ENCODE measurements around the gene DAPK3. TPM values are rescaled to one million over a fixed set of nuclear protein-coding genes. Genes with fewer than 3 reads are reported as not detected.
"Not testable (repeated sequence)": the region's sequence is repeated elsewhere in the genome, so short reads cannot be mapped to it uniquely, and the experiment has no call there.

The DAPK3 gene
- polyA plus RNA-seq, 12 donors: 42.7 to 101 (median 66.3) TPM; not detected in 1

DNA sequence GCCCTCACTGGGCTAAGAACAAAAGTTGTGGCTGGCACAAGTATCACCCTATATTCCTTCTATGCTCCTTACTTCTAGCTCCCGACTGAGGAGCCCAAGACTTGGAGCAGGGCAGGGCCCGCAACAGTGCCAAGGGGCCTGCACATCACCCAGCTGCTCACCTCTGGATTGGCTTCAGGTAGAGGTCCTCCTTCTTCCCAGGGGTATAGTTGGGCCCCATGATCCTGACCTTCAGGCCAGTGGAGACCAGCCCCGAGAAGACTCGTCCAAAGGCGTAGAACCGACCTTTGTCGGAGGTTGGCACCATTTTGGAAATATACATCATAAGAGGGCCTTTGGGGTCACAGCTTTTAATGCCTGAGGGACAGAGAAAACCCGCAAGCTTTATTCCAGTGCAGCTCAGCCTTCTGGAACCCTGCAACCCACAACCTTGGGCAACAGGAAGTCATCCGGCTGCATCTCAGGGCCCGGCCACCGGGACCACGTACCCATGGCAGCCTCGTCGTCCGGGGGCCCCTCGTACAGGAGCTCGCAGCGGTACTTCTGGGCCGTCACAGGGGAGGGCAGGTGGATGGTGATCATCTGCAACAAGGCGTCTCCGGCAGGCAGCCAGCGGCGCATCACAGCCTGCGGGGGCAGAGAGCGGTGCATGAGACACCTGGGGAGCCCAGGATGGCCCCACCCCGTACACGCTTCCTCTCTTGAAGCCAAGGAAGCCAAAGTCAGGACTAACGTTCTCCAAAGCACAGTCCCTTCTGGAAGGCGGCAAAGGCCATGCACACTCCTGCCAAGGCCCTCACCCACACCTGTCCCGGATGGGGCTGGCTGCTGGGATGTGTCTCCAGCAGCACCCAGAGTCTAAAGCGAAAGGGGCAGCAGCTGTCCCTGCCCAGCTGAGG, 9.7 kb upstream of the DAPK3 start:
- DNase-seq: no peak

DNA sequence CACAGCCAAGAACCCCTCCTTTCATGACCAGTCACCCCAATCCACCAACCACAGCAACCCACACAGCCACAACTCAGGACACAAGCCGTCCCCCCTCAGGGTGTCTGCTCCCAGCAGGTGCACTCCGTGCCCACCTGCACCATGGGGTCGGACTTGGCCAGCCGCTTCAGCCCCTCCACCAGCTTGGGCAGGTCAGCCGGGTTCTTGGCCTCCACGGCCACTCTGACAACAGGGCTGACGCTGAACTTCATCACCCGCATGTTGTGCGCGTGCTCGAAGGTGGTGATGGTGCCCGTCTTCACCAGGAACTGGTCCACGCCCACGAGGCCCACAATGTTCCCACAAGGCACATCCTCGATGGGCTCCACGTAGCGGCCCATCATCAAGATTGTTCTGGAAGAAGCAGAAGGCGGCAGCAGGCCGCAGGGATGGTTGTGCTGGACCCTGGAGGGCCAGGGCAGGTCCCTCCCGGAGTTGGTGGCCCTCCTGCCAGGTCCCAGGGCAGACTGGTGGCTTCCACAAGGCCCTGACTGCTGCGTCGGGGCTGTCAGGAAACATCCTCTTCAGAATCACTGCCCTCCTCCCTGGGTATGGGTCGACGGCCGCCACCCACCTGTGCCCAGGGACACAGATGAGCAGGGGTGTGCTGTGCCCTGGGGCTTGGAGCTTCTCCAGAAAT, 8.9 kb upstream of the DAPK3 start:
- no peak for DNase-seq

DNA sequence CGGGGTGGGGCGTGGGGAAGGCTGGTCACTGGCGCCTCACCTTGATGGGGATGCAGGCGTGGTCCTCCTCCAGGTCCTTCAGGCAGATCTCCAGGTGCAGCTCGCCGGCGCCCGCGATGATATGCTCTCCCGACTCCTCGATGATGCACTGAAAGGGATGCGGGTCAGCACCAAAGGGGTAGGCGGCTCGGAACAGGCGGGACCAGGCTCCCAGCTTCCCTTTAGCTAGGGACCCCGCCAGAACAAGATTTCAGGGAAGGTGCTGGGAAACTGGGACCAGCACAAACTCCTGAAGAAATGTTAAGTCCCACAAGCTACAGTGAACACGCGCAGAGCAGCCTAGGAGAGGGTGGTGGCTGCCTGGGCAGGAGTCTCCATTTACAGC, 8.4 kb upstream of the DAPK3 start:
- no peak for DNase-seq

DNA sequence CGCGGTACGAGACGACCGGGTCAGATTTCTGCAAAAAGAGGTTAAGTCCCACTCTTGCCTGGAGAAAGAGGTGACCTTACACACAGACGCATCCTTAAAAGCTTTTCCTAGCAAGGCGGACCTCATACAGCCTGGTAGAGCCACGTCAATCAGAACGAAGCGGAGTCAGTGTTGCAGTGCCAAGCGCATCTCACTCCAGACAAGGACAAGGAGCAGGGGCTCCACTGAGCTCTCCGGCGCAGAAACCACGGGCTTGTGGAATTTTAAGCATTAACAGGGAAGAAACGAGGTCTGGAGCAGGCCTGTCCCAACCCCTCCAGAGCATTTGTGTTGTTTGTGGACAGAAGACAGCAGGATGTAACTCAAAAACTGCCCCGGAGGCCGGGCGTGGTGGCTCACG, 7.2 kb upstream of the DAPK3 start:
- no peak for DNase-seq

DNA sequence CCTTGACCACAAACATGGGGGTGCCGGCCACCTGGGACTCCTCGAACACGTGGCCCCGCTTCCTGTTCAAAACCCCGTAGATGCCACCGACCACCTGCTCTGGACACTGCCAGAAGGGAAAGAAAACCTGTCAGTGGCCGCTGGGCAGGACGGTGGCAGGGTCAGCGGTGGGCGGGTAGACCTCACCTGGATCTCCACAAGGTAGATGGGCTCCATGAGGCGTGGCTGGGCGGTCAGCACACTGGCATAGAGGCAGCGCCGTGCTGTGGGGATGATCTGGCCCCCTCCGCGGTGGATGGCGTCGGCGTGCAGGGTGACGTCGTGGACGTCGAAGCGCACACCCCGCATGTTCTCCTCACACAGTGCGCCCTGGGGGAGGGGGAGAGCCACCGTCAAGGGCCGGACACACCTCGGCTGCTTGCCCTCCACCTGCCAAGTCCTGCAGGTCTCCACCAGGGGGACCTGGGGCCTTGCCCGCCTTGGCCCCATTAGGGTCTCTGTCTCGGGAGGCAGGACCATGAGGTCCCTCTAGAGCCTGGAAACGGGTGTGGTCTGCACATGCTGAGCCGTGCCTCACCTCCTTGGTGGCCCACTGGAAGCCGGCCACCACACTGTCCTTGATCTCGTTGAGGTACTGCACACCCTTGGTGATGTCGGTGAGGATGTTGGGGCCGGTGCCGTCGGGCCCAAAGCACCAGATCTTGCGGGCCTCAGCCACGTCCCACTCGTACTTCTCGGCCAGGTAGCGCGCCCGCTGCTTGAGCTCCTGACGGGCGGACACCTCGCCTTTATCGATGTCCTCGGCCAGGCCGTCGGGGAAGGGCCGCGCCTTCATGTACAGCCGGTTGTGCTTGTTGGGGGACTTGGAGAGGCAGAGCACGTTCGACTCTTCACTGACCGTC, 6.6 kb upstream of the DAPK3 start:
- no peak for DNase-seq

DNA sequence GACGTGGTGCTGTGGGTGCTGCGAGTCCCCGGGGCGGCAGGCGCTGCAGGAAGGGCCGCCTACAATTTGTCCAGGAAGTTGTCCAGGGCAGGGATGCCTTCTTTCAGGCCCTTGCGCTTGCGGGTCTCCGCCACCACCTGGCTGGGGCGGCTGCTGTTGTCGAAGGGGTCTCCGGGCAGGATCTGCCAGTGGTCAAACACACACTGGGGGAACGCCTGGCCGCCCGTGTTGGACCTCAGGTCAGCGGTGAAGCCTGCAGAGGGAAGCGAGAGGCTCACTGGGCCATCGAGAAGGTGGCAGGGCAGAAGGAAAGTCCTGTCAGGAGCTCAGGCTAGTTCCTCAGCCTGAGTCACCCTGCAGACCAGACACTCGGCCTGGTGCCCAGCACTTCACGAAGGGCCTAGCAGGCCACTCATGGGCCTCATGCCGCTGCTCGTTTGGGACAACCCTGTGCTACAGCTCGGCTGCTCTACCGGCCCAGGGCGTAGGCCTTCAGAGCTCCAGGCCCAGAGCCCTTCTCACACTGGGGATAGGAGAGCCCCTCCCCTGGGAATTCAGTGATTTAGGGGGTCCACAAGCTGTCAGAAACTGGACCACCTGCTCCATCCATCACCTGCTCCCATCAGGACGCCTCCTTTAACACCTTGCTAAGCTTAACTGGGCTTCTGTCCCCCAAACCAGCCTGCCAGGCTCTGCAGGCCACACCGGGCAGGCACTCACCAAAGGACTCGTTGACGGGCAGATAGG, 5.8 kb upstream of the DAPK3 start:
- no peak for DNase-seq

DNA sequence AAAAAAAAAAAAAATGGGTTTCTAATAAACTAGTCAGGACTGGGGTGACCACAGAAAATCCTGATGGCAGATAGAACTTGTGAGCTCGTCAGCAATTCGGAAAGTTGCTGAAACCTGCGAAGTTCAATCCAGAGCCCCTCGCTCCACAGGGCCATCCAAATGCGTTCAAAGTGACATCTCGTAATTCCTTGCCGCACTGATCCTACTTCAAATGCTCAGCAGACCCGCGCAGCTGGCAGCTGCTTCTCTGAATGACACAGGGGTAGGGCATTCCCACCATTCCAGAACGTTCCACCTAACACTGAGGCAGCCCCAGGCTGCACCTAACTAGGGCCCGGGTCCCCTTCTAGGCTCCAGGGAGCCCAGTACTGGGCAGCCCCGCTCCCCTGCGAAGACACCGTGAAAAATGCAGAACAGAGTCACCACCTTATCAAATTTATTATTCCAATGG, 4.8 kb upstream of the DAPK3 start:
- DNase-seq: no peak

DNA sequence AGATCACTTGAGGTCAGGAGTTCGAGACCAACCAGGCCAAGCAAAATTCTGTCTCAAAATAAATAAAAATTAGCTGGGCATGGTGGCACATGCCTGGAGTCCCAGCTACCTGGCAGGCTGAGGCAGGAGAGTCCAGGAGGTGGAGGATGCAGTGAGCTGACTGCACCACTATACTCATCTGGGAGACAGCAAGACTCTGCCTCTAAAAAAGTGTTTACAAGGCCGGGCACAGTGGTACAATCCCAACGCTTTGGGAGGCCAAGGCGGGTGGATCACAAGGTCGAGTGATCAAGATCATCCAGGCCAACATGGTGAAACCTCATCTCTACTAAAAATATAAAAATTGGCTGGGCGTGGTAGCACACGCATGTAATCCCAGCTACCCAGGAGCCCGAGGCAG, 4.2 kb upstream of the DAPK3 start:
- no peak for DNase-seq

DNA sequence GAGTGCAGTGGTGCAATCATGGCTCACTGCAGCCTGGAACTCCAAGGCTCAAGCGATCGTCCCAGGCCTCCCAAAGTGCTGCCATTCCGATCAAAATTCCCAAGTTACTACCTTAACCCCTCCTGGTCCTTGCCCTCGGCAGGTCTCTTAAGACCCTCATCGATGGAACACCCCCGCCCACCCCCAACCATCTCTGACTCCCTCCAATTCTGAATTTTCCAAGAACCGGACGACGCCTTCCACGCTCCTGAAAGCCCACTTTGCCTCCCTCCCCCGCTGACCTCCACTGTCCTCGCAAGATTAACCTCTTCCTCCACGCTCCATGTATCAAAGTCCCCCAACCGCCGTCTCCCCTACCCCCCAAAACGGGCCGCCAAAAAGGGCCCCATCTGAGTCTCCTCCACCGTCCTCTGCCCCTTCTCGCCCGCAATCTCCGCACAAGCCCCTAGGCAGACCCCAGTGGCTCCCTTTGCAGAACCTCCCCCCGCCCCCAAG, 539 bp downstream of the DAPK3 start:
- DNase-seq: no peak

DNA sequence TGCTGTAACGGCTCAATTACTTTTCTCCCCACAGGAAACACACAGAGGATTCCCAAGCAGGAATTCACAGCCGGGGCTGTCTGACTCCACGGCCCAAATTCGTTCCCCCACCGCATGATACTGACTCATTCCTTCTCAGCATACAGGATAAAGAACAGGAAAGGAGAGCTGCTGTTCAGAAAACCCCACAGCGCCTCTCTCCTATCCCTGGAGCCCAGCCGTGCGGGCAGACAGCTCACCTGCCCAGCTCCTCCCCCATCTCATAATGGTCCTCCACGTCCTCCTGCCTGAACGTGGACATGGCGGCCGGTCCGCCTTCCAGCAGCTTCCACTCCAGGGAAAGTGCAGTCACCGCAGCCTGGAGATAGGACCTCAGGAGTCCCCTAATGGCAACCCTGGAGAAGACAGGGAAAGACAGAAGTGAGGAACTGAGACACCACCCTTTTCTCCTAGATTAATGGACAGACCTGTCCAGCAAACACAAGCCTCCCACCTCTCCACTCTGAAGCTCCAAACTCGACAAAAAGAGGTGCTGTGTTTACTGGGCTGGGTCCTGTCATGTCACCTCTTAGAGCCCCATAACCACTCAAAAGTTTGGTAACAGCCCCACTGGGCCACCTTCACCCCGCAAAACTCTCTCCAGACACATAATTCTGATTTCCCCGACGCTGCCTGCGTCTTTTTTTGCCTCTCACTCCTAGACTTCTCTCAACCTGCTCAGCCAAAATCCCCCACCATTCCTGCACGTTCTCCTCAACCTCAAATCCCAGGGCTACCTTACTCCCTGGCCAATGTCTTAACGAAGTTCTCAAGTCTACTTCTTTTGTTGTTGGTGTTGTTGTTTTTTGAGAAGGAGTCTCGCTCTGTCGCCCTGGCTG, 1.2 kb downstream of the DAPK3 start:
- DNase-seq: no peak

DNA sequence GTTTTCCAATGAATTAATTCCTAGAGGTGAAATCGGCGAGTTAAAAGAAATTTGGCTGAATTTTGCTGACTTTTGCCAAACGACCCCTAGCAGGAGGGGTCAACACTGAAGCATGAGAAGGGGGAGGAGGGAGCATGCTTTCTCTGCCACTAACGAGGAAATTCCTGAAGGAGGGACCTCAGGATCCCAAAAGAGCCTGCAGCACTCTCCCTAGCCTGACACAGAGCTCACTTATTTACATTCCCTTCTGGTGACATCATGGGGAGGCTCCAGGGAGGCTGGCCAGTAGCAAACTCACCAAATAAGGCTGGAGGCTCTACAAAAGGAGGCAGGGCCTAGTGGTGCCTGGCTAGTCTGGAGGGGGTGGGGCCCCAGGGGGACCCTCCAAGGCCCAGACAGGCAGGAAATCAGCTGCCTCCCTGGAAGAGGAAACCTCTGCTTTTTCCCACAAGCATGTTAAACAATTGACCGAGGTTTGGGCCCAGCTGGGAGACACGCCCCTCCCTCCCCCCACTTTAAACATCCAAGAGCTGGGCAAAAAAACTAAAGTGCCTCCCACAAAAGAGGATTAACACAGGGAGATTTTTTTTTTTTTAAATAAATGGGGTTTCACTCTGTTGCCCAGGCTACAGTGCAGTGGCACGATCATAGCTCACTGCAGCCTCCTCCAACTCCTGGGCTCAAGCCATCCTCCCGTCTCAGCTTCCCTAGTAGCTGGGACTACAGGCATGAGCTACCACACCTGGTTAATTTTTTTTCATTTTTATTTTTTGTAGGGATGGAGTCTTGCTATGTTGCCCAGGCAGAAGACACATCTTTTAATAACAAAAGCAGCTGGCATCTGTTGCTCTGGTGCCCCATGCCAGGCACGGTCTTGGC, 2.1 kb downstream of the DAPK3 start:
- peak; percentile 86 for DNase-seq

DNA sequence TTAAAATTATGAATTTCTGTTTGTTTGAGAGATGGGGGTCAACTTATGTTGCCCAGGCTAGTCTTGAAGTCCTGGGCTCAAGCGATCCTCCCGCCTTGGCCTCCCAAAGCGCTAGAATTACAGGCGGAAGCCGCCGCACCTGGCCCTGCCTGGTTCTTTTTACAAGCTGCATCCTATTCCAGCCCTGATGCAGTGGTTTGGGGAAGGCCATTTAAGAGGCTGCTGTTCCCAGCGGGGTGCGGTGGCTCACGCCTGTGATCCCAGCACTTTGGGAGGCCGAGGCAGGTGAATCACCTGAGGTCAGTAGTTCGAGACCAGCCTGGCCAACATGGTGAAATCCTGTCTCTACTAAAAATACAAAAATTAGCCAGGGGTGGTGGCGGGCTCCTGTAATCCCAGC, 2.9 kb downstream of the DAPK3 start:
- not testable (repeated sequence) for DNase-seq

DNA sequence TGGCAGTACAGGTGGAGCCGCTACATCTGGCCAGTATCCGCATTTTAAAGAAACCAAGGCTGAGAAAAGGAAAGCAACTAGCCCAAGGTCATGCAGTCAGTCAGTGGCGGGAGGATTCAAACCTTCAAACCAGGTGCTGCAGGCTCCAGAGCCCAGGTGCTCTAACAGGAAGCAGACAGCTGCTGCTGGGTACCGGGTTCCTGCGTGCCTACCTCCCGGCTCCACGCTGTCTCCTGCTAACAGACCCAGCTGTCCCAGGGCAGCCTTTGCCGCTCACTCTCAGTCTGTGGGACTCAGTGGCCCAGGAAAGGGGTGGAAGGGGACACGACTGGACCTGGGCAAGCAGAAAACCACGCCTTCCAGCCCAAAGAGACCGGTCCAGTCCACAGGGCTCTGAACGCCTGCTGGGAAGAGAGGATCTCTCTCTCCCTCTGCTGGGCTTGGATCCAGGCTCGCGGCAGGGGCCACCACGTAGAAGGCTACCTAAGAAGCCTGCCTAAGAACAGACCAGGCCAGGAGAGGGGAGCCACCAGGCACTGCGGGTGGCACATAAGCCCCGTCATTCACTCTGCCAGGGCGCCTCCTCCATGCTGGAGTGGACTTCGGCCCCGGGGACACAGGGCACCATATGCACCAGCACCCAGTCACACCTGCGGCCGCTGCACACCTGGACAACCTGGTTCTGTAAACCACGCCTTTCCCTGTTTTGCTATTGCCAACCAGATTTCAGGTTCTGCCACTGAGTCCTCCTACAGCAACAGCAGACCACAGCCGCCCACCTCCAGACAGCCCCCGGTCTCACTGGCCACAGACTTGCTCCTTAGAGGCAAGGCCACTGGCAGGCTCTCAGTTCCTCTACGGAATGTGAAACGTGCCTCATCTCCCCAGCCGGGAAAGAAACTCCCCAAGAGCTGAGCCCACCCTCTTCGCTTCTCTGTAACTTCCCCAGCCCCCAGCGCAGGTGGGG, 4.6 kb downstream of the DAPK3 start:
- DNase-seq: no peak

DNA sequence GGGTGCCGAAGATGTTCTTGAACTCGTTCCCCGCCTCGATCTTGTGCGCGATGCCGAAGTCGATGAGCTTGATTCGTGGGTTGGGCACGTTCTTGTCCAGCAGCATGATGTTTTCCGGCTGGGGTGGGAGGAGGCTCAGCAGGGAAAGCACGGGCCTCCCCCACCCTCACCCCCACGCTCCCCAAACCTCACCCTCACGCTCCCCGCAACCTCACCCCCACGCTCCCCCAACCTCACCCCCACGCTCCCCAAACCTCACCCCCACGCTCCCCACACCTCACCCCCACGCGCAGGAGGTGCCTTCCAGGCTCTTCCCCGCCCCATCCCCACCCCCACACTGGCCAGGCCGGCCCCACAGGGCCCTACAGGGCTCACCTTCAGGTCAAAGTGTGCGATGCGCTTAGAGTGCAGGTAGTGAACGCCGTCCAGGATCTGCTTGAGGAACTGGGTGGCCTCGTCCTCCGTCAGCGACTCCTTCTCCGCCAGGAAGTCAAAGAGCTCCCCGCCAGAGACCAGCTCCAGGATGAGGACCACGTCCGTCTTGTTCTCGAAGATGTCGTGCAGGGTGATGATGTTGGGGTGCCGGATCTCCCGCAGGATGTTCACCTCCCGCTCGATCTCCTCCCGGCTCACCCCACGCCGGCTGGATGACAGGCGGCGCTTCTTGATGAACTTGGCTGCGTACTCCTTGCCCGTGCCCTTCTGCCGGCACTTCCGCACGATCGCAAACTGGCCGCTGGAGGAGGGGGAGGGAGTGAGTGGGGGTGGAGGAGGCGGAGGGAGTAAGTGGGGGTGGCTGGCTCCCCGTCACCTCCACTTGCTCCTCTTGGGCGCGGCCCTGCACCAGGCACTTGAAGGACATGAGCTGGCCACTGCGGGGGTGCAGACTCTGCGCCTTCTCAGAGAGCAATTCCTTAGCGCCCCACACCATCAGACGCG, 6.4 kb downstream of the DAPK3 start:
- DNase-seq: no peak

DNA sequence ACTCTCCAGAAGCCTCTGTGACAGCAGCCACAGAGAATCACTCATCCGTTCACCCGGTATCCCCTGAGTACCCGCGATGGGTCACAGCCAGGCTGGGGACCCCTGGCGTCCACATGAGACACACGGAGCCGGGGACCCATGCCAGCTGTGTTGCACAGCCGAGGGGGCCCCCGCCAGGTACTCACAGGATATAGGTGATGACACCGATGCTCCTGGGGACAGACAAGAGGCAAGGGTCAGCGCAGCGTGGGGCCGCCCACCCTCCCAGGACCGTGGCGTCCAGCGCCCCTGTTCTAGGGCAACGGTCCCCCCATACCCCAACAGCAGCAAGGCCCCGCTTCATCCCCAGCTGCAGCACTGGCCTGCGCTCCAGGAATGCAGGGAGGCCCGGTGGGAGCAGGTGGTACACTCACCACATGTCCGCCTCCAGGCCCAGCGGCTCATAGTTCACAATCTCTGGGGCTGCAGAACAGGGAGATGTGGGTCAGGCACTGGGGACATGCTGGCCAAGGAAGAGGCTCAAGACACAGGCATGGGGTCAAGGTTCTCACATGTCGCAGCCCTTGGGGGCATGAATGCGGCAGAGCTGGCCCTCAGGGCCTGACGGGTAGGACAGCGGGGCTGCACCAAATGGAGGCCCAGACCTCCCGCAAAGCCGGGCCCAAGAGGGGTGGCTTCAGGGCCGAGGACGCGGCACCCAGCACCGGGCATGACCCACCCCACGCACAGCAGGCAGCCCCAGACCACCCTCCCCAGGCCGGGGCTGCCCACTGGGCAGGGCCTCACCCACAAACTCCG, 7.2 kb downstream of the DAPK3 start:
- DNase-seq: no peak

DNA sequence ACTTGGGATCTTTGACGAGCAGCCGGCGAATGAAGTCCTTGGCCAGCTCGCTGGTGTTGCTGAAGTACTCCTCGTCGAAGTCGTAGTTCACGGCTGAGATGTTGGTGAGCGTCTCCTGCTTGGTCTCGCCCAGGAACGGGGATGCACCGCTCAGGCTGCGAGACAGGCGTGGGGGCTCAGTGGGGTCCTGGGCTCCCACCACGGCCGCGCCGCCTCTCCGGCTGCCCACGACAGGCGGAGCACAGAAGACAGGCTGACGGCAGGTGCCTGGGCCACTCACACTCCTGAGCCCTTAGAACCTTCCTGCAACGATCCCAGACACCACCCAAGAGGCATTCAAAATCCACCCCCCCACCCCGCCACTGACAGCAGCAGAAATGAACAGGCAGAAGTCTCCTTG, 9.9 kb downstream of the DAPK3 start:
- DNase-seq: no peak

All from muscle of arm (tissue), 12 donors.